Measurements from ENCODE around the gene SYS1.
A peak's percentile ranks its signal among the peaks of the same experiment; 100 is the strongest.
"Not testable (repeated sequence)": the region's sequence is repeated elsewhere in the genome, so short reads cannot be mapped to it uniquely, and the experiment has no call there.

Gene SYS1

DNA sequence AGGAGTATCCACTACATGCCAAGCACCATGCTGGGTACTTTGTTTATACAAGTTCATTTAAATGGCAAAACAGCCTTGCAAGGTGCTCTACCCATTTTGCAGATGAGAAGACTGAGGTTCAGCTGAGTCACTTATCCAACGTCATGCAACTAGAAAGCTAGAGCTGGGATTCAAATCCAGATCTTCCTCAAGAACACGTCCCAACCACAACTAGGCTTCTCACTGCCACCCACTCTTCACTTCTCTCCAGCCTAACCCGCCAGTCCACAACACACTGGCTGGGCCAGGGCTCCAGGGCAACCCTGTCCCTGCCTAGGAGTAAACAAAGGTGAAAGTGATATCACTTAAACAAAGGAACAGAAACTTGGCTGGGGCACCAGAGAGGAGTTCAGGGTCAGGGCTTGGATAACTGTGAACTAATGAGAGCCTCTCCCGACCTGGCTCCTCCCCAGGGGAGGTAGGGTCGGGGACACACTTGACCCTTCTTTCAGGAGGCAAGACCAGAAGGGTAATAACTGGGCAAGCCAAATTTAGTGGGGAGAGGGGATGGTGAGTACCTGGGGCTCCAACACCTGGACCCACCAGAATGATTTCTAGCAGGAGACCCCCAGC lies 22.6 kb upstream of the SYS1 start:
- no peak for DNase-seq

- no peak for DNase-seq
Observed at GRCh38 chr20:45340951-45341350, 22.0 kb upstream of the SYS1 start.

DNA sequence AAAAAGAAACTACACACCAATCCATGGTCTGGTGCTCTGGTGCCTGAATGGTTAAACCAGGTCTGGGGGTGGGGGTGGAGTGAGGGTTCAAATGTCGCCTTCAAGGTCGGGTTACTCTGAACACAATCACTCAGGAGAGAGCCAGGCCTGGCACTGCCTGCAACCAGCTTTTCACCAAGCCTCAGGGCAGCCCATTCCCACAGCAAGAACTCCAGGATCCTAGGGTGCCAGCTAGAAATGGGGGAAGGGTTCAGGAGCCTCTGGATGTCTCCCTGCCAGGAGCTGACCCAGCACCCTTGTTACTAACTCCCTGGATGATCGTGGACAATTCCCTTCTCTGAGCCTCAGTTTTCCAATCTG lies 21.4 kb upstream of the SYS1 start:
- no peak for DNase-seq

GRCh38 chr20:45341939-45342854 lies 20.8 kb upstream of the SYS1 start:
- no peak for DNase-seq

GRCh38 chr20:45342855-45343531 lies 20.0 kb upstream of the SYS1 start:
- no peak for DNase-seq

DNA sequence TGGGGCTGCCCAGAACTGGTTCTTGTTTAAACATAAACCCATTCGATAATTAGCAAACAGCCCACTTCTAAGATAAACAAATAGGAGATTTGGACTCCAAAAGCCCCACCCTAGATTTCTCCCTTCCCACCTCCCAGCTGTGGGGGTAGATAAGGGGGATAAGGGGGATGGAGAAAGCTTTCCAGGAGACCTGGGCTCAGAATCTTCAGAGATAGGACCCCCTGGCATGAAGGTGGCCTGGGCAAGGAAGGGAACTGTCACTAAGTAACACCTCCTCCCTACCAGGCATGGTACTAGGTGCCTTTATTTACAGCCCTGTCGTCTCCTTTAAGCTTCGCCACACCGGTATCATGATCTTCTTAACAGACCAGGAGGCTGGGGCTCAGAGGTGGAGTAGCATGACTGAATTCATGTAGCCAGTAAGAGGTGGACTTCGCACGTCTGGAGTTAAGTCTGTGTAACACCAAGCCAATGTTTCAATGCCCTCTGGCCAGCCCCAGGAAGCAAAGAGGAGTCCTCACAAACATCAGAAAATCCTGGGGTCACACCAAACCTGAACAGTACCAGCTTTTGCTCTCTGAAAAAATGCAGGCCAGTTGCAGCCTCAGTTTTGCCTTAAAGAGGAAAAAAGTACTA lies 19.3 kb upstream of the SYS1 start:
- DNase-seq, result no peak

DNA sequence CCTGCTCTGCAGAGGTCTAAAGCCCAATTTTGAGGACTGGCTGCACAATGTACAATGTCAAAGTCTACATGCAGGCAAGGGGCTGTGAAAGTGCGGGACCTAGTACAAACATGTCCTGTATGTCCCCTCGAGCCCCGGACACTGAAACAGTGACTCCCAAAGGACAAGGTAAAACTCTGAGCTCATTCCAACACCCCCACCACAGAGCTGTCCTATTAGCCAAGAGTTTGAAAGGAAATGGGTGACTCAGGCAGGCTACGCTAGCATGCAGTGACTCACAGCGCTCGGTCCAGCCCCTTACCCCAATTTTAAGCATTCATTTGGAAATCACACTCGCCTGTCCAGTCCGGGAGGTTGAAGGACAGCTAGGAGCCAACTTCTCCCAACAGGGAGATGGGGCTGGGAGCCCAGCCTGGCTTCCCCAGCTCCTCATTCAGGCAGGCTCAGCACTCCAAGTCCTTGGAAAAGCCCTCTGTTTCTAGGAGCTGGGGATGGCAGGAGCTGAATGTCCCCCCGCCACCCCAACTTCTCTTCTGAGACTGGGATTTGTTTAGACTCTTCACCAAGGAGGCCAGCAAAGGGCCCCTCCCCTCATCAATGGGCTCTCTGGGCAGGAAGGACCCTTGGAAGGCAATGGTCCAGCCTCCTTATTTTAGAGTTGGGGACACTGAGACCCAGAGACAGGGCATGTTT lies 18.6 kb upstream of the SYS1 start:
- DNase-seq, result peak; percentile 85

DNA sequence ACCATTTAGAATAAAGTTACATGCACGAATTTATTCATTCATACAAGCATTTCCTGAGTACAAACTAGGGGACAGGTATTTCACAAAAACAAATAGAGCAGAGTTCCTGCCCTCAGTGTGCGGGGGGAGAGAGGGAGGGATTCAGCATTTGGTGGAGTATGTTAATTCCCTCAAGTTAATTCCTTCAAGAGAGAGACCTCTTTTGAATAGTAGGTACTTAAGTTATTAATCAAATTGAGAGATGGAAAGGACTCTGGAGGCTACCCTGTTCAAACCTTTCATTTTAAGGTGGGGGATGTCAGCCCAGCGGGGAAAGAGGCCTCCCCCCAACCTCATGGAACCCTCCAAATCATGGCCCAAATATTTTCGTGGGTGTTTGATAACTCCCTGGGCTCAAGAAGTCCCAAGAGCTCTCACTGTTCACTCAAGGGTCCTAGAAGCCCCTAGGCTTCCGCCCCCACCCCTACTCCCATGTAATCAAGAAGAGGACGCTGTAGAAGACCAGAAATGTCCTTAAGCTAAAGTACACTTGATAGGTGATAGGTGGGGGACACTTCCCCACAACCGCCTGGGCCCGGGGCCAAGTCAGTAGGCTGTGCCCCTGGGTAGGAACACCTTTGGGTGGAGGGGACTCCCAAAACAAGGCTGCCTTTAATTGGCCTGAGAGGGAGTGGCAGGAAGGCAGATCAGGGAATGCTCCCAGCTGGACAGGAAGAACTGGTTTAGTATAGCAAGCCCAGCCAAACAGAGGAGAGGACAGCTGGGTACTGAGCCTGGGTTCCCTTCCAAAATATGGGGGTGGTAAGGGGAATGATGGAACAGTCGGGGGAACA lies 17.6 kb upstream of the SYS1 start:
- no peak for DNase-seq

GRCh38 chr20:45346291-45346718 lies 16.7 kb upstream of the SYS1 start:
- DNase-seq, result no peak

DNA sequence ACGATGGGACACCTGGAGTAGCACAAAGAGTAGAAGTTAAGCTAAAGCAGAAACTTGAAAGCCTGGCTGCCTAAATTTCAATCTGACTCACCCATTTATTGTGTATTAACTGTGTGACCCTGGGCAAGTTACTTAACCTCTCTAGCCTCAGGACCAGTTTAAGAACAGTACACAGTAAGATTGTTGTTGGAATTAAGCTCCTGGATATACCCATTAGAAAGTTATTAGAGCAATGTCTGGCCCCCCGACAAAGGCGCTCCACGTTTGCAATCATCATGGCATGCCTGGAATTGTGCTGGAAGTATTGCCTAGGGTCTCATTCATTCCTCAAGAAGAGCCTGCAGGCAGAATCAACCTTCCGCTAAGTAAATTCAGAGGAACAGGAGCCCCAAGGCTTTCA lies 16.1 kb upstream of the SYS1 start:
- no peak for DNase-seq

DNA sequence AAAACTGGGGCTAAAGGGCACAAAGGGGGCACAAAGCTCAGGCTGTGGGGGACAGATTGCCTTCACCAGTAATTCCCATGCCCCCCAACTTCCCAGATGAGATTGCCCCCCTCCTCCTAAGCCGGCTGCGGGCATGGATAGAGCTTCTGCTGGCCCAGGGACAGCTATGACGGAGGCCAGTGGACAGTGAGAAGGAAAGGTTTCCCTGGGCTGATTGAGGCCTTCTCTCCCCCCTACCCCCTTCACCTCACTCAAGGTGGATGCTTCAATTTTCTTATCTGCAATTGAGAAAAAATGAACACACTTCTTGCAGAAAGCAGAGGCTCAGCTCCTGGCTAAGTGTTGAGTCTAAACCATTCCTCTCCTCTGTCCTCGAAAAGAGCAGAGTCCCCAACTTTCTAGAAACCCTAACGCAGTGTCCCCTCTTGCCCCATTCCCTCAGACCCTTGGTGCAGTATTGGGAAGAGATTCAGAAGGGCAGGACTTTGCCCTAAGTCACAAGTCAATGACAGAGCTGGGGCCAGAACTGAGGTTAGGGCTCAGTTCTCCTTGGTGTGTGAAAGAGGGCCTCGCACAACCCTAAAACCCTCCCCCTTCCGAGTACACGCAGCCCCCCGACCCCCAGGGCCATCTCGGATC lies 15.5 kb upstream of the SYS1 start:
- DNase-seq, result no peak

DNA sequence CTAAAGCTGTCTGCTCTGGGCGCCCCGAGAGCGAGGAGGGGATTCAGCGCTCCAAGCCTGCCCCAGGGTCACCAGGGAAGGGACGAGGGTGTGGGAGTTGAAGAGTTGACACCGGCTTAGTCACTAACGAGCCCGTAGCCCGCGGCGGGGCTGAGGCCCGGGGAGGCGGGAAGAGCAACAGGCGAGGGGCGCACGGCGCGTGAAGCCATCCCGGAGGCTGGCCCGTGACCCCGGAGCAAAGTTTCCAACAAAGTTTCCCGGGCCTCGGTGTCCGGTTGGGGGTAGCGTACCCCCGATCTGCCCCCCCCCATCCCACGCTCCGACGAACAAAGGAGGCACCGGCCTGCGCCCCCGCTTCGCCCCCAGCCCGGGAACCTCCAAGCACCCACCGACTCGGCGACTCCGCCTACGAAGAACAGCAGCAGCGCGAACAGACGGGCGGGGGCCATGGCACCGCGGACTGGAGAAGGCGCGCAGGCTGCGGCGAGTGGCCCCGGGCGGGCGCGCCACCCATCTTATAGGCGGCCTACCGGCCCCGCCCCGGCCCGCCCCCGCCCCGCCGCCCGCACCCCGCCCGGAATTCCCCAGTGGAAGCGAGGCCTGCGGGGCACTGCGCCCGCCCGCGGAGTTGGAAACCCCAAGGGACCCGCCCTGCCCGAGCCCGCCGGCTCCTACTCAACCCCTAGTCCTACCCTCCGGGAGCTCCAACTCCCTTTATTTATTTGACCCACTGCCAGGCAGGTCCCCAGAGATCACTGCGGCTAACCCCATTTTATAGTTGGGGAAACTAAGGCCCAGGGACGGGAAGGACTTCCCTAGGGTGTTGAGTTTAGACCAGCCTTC lies 14.8 kb upstream of the SYS1 start, which contains the start of gene SDC4:
SDC4 (minus strand) TSS at position 489 of the 843 bp plus-strand sequence; CDS start at position 449, 40 bp downstream.
- peak; percentile 83 for DNase-seq

DNA sequence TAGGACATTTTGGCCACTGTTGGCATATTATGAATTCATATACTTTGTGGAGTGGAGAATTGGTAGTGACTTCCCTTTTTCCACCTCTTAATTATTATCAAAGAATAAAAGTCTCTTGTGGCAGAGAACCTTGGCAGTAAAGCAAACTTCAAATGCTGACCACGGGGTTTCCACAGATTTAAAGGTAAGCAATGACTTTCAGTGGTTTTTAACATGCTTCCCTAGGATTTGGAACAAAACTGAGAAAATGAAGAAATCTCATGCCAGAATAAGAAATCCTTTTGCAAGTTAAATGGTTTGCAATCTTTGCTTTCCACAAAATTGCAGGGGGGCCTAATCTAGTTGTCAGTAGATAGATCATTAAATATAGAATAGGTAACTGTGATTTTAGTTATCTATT lies 12.7 kb upstream of the SYS1 start:
- DNase-seq, result no peak

DNA sequence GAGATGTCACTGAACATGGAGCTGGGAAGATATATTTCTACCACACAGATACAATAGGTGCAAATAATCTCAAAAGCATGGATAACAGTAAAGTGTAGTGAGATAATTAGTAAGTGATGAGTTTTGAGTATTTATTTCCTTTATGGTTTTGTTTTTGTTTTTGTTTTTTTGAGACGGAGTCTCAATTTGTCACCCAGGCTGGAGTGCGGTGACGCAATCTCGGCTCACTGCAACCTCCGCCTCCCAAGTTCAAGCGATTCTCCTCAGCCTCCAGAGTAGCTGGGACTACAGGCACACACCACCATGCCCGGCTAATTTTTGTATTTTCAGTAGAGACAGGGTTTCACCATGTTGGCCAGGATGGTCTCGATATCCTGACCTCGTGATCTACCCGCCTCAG lies 12.2 kb upstream of the SYS1 start:
- not testable (repeated sequence) for DNase-seq

GRCh38 chr20:45352729-45353128 lies 10.2 kb upstream of the SYS1 start:
- no peak for DNase-seq

DNA sequence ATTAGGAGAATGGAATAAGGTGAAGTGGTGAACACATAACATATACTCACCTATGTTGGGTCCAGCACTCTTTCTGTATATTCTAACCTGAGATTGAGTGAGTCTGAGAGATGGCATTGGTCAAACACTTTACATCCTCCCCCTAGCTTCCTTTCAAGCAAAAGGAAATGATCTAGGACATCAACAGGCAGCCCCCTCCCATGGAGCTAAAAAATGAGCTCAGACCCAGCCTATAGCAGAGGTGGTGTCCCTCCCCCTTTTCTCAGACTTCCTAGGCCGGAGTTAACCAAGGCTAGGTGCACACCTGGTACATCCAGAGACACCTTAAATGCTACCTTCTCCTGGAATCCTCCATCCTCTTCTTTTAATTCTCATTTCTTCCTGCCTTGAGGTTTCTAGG lies 9.2 kb upstream of the SYS1 start:
- no peak for DNase-seq

- no peak for DNase-seq
Observed at GRCh38 chr20:45354423-45355208, 8.3 kb upstream of the SYS1 start.

GRCh38 chr20:45355209-45356084 lies 7.5 kb upstream of the SYS1 start:
- peak; percentile 84 for DNase-seq
